Measurements from ENCODE around the gene SLC39A6.

GRCh38 chr18:36114738-36115137 is 14.4 kb downstream of the SLC39A6 start:
- no peak for TF ChIP-seq POLR2A (IDR thresholded peaks at IDR 0.05; ENCODE audit: low read depth, low read length)
- no peak for TF ChIP-seq POLR2AphosphoS5 (IDR thresholded peaks at IDR 0.05; ENCODE audit: low read depth, low read length)

Data from GM12892 (cell line).